ENCODE measurements around the gene PLA2G2F. TPM values are rescaled to one million over a fixed set of nuclear protein-coding genes. Genes with fewer than 3 reads are reported as not detected.

The PLA2G2F gene
- total RNA-seq, 1 donor from 2014 or later: not detected

DNA sequence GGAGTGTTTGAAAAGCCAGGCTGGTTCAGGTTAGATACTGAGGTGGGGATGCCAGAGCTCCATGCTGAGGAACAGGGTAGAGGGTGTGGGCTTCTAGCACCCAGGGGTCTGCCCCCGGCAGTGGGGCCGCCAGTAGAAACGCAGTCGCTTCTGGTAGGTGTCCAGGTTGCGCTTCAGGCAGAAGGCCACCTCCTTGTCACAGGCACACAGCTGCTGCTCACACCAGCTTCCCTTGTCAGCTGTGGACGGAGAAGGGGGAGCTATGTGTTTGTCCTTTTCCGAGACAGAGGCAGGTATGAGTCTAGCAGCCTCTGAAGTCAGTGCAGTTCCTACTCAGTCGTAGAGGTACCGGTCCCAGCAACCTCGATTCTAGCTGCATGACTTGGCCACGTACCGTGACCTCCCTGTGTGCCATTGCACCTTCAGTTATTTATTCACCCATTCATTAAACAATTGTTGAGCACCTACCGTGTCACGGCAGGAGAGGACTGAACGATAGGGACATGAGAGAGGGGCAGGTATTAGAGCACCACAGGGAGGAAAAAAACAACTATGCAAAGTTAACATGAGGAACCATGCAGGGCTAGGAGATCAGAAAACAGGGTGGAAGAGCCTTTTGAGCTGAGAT lies 25.0 kb upstream of the PLA2G2F start:
- Histone ChIP-seq H3K4me3 (no peak overlapping the region), H3K27me3 (no peaks in the 10 kb centered on the region), H3K27ac (no peak overlapping the region), H3K4me1 (peaks cover 14% of the 10 kb centered on the region), H3K36me3 (no peaks in the 10 kb centered on the region), H3K9me3 (no peaks in the 10 kb centered on the region)
- DNase-seq (ENCODE audit: extremely low spot score in 2 of 2): no peak
- intact Hi-C loops (cut with DNase I): no loop called here
- TF ChIP-seq POLR2A (IDR thresholded peaks at IDR 0.05) (no peak), POLR2AphosphoS5 (IDR thresholded peaks at IDR 0.05; ENCODE audit: insufficient read depth in 1 of 2, low read depth in 1 of 2) (no peak)
- TF ChIP-seq, protein P1, sequence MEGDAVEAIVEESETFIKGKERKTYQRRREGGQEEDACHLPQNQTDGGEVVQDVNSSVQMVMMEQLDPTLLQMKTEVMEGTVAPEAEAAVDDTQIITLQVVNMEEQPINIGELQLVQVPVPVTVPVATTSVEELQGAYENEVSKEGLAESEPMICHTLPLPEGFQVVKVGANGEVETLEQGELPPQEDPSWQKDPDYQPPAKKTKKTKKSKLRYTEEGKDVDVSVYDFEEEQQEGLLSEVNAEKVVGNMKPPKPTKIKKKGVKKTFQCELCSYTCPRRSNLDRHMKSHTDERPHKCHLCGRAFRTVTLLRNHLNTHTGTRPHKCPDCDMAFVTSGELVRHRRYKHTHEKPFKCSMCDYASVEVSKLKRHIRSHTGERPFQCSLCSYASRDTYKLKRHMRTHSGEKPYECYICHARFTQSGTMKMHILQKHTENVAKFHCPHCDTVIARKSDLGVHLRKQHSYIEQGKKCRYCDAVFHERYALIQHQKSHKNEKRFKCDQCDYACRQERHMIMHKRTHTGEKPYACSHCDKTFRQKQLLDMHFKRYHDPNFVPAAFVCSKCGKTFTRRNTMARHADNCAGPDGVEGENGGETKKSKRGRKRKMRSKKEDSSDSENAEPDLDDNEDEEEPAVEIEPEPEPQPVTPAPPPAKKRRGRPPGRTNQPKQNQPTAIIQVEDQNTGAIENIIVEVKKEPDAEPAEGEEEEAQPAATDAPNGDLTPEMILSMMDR (IDR thresholded peaks at IDR 0.05): no peak

GRCh38 chr1:20115479-20115878 lies 23.6 kb upstream of the PLA2G2F start:
- no peak overlapping the region for H3K27ac ChIP-seq
- peaks cover 10% of the 10 kb centered on the region for H3K4me1 ChIP-seq
- H3K4me3 ChIP-seq: no peak overlapping the region
- TF ChIP-seq POLR2AphosphoS5 (IDR thresholded peaks at IDR 0.05; ENCODE audit: insufficient read depth in 1 of 2, low read depth in 1 of 2): no peak
- no peak for TF ChIP-seq POLR2A (IDR thresholded peaks at IDR 0.05)
- TF ChIP-seq, protein P1 (IDR thresholded peaks at IDR 0.05): no peak
- intact Hi-C loops (cut with DNase I): no loop called here
- no peaks in the 10 kb centered on the region for H3K36me3 ChIP-seq
- no peak for DNase-seq (ENCODE audit: extremely low spot score in 2 of 2)
- H3K27me3 ChIP-seq: no peaks in the 10 kb centered on the region
- H3K9me3 ChIP-seq: no peaks in the 10 kb centered on the region

- no peak overlapping the region for H3K27ac ChIP-seq
- no peak for DNase-seq (ENCODE audit: extremely low spot score in 2 of 2)
- no peaks in the 10 kb centered on the region for H3K9me3 ChIP-seq
- H3K4me3 ChIP-seq: no peak overlapping the region
- peaks cover 5% of the 10 kb centered on the region for H3K4me1 ChIP-seq
- no peaks in the 10 kb centered on the region for H3K36me3 ChIP-seq
- no peaks in the 10 kb centered on the region for H3K27me3 ChIP-seq
- TF ChIP-seq POLR2AphosphoS5 (IDR thresholded peaks at IDR 0.05; ENCODE audit: insufficient read depth in 1 of 2, low read depth in 1 of 2) (no peak), POLR2A (IDR thresholded peaks at IDR 0.05) (no peak)
- TF ChIP-seq, protein P1 (IDR thresholded peaks at IDR 0.05): no peak
- intact Hi-C loops (cut with DNase I): no loop called here
Observed at GRCh38 chr1:20115916-20116315, 23.2 kb upstream of the PLA2G2F start.

DNA sequence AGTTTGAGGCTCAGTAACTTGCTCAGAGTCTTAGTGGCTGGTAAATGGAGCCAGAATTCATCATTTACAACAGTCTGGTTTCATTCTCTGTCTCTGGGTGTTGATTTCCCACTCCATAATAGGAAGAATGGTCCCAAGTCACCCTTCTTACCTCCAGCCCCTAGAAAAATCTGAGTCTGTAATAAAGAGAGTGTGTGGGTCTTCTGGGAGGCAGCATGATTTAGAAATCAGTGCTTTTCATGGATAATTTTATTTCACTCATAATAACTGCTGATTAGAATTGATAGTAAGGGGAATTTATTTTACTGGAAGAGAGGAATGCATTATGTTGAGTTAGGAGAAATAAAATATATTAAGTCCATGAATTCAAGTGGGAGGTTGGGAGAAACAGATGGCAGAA lies 21.9 kb upstream of the PLA2G2F start:
- intact Hi-C loops (cut with DNase I): no loop called here
- DNase-seq (ENCODE audit: extremely low spot score in 2 of 2): no peak
- Histone ChIP-seq H3K9me3 (no peaks in the 10 kb centered on the region), H3K27ac (no peak overlapping the region), H3K27me3 (no peaks in the 10 kb centered on the region), H3K36me3 (no peaks in the 10 kb centered on the region), H3K4me3 (no peak overlapping the region), H3K4me1 (no peaks in the 10 kb centered on the region)
- no peak for TF ChIP-seq POLR2AphosphoS5 (IDR thresholded peaks at IDR 0.05; ENCODE audit: insufficient read depth in 1 of 2, low read depth in 1 of 2)
- TF ChIP-seq, protein P1 (IDR thresholded peaks at IDR 0.05): no peak
- TF ChIP-seq POLR2A (IDR thresholded peaks at IDR 0.05): no peak

- DNase-seq (ENCODE audit: extremely low spot score in 2 of 2): no peak
- no peak for TF ChIP-seq POLR2A (IDR thresholded peaks at IDR 0.05)
- TF ChIP-seq POLR2AphosphoS5 (IDR thresholded peaks at IDR 0.05; ENCODE audit: insufficient read depth in 1 of 2, low read depth in 1 of 2): no peak
- TF ChIP-seq, protein P1 (IDR thresholded peaks at IDR 0.05): no peak
- H3K4me3 ChIP-seq: no peak within 1 kb of the TSS
- intact Hi-C loops (cut with DNase I): no loop called here
- peaks cover 2% of the 10 kb centered on the region for H3K4me1 ChIP-seq
- H3K27me3 ChIP-seq: no peaks in the 10 kb centered on the region
- no peaks in the 10 kb centered on the region for H3K36me3 ChIP-seq
- no peak within 1 kb of the TSS for H3K27ac ChIP-seq
- H3K9me3 ChIP-seq: no peaks in the 10 kb centered on the region
Observed at GRCh38 chr1:20119347-20119746, 19.8 kb upstream of the PLA2G2F start, which contains the start of gene PLA2G2D. TSS of gene PLA2G2D (minus strand) at chr1:20119536. CDS start at chr1:20119498, 38 bp downstream.

Data from vagina (tissue), 2 donors.